Tibial artery (tissue), 4 donors: ENCODE measurements around the gene DHX30.
"Not testable (repeated sequence)": the region's sequence is repeated elsewhere in the genome, so short reads cannot be mapped to it uniquely, and the experiment has no call there.

Experiments
- DNase-seq, 2 donors: peaks; one replicate each; pipeline ENCODE4 v3.0.0-alpha.2; 2019
- H3K27ac ChIP-seq, 2 donors: fragments of 200-600 bp; sonication (generic) in 1 of 2; 1 replicate in 1 of 2; 2 replicates in 1 of 2; pipeline ENCODE4 v1.5.1; 2018 to 2019; ENCODE audit warnings: mild to moderate bottlenecking in 1 of 2
- H3K27me3 ChIP-seq, 2 donors: fragments of 200-600 bp; sonication (generic) in 1 of 2; one replicate each; pipeline versions ENCODE4 v1.5.1 to v1.6.0; 2016 to 2019
- H3K36me3 ChIP-seq, 3 donors: fragments of 200-600 bp; sonication (generic) in 2 of 3; one replicate each; pipeline ENCODE4 v1.5.1; 2016 to 2019; ENCODE audit warnings: mild to moderate bottlenecking in 2 of 3
- H3K4me1 ChIP-seq, 4 donors: fragments of 200-600 bp; sonication (generic) in 2 of 4; 1 replicate in 3 of 4; 2 replicates in 1 of 4; pipeline ENCODE4 v1.5.1; 2016 to 2019
- H3K4me3 ChIP-seq, 2 donors: fragments of 200-600 bp; sonication (generic) in 1 of 2; 1 replicate in 1 of 2; 2 replicates in 1 of 2; pipeline ENCODE4 v1.5.1; 2018 to 2019; ENCODE audit warnings: mild to moderate bottlenecking in 2 of 2
- H3K9me3 ChIP-seq, 3 donors: fragments of 200-600 bp; sonication (generic) in 1 of 3; one replicate each; pipeline ENCODE4 v1.5.1; 2016 to 2019
- CTCF ChIP-seq, 2 experiments: fragments of 200-600 bp in 1 of 2; fragments of 450-650 bp in 1 of 2; IDR thresholded peaks; one replicate each; pipeline ENCODE4 v1.5.1; 2017 to 2019; ENCODE audit warnings: antibody characterized with exemption in 2 of 2, mild to moderate bottlenecking in 1 of 2, moderate library complexity in 1 of 2
- intact Hi-C: fragments of 100-400 bp; cut with DNase I; formaldehyde crosslinking; loops from one replicate; pipeline ENCODE4 v1.15.0; 2023; ENCODE audit warnings: low total_unique reads

The DHX30 gene

DNA sequence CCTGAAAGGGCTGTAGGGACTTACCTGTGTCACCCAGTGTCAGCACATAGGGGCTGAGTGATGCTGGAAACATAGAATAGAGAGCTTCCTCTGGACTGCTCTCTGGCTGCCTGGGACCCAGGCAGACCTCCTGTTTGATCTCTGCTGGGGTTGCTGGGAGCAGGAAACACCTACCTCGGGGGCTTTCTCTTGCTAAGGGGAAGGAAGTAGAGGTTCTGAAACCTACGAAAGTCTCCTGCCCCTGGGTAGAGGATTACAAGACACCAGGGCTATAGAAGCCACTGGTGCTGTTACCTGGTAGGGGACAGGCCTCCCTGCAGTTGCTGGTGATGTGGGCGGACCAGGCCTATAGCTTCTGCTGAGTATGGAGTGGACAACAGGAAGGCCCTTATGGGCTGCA lies 81.7 kb downstream of the DHX30 start:
- H3K27me3 ChIP-seq, result no peaks in the 10 kb centered on the region
- no peak for TF ChIP-seq CTCF (IDR thresholded peaks at IDR 0.05)
- intact Hi-C loops, result no loop called here

DNA sequence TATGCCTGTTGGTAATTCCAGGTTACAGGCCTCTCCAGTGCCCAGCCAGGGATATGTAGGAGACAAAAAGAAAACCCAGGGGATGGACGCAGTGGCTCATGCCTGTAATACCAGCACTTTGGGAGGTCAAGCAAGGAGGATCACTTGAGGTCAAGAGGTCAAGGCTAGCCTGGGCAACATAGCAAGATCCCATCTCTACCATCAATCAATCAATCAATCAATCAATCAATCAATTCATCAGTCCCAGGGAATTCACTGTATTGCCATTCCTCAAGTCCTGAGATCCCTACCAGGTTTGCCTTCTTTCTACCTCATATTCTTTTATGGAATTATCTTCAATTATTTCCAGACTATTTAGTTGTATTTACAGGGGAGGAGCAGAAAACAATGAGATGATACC lies 82.2 kb downstream of the DHX30 start:
- no peak overlapping the region for H3K27ac ChIP-seq
- no peak overlapping the region for H3K4me3 ChIP-seq
- no peak for TF ChIP-seq CTCF (IDR thresholded peaks at IDR 0.05)
- DNase-seq, result no peak
- no peaks in the 10 kb centered on the region for H3K27me3 ChIP-seq
- H3K4me1 ChIP-seq, result peaks cover 0 to 11% (median 2%) of the 10 kb centered on the region in 4 donors
- no peaks in the 10 kb centered on the region for H3K9me3 ChIP-seq
- intact Hi-C loops, result no loop called here
- peaks cover 4 to 24% (median 10%) of the 10 kb centered on the region in 3 donors for H3K36me3 ChIP-seq

More for the DNA sequence above, 81.7 kb downstream of the DHX30 start:
- H3K4me3 ChIP-seq, result no peak overlapping the region
- peaks cover 0 to 6% (median 0%) of the 10 kb centered on the region in 4 donors for H3K4me1 ChIP-seq
- no peak for DNase-seq
- H3K36me3 ChIP-seq, result peaks cover 4 to 24% (median 10%) of the 10 kb centered on the region in 3 donors
- H3K9me3 ChIP-seq, result no peaks in the 10 kb centered on the region
- H3K27ac ChIP-seq, result no peak overlapping the region

DNA sequence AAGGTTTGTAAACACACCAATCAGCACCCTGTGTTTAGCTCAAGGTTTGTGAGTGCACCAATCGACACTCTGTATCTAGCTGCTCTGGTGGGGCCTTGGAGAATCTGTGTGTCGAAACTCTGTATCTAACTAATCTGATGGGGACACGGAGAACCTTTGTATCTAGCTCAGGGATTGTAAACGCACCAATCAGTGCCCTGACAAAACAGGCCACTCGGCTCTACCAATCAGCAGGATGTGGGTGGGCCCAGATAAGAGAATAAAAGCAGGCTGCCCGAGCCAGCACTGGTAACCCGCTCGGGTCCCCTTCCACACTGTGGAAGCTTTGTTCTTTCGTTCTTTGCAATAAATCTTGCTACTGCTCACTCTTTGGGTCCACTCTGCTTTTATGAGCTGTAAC lies 85.1 kb downstream of the DHX30 start:
- intact Hi-C loops, H3K27ac ChIP-seq, H3K4me3 ChIP-seq, DNase-seq, H3K27me3 ChIP-seq, H3K9me3 ChIP-seq: not testable (repeated sequence)
- peaks cover 4 to 33% (median 10%) of the 10 kb centered on the region in 3 donors for H3K36me3 ChIP-seq
- peaks cover 0 to 33% (median 14%) of the 10 kb centered on the region in 4 donors for H3K4me1 ChIP-seq

DNA sequence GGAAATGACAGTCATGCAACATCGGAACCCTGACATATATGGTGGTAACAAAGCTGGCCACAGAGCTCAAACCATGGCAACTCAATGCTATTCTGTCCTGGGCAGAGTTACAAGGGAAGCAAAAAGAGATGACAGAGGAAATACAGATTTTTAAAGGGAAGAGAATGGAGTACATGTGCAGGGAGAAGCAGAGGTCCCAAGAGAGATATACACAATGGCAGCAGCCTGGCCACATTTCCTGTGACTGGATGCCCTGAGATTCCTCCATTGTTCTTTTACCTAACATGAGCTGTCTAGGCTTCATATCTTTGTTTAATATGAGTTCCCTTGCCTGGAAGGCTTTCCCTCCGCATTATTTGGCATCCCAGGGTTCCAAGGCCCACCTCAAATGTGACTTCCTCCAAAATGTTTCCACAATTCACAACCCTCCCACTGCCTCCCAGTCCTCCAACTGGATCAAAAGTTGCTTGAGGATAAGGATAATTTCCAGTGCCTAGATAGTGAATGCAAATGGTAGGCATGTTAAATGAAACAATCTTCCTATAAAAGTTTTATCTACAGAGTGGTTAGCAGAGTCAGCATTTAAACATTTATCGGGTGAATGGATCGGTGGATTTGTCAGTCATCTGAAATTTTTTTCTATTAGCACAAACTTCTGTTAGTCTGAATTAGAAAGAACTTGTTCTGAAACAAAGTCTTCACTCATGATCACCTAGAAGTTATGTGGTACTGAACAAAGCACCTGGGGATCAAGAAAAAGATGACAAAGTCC lies 86.2 kb downstream of the DHX30 start:
- no peak overlapping the region for H3K4me3 ChIP-seq
- intact Hi-C loops, result no loop called here
- H3K9me3 ChIP-seq, result no peaks in the 10 kb centered on the region
- H3K27ac ChIP-seq, result peak overlapping the region in 1 of 2 donors; percentile 61
- no peak for TF ChIP-seq CTCF (IDR thresholded peaks at IDR 0.05)
- peaks cover 4 to 37% (median 10%) of the 10 kb centered on the region in 3 donors for H3K36me3 ChIP-seq
- H3K4me1 ChIP-seq, result peaks cover 0 to 33% (median 14%) of the 10 kb centered on the region in 4 donors
- DNase-seq, result no peak
- H3K27me3 ChIP-seq, result no peaks in the 10 kb centered on the region

GRCh38 chr3:47890126-47890827 lies 87.3 kb downstream of the DHX30 start:
- DNase-seq, result no peak
- Histone ChIP-seq H3K36me3 (peaks cover 0 to 38% (median 3%) of the 10 kb centered on the region in 3 donors), H3K4me3 (no peak overlapping the region), H3K9me3 (no peaks in the 10 kb centered on the region), H3K27me3 (no peaks in the 10 kb centered on the region), H3K4me1 (peaks cover 0 to 33% (median 14%) of the 10 kb centered on the region in 4 donors), H3K27ac (peak overlapping the region; percentile 59 to 61)
- no peak for TF ChIP-seq CTCF (IDR thresholded peaks at IDR 0.05)
- intact Hi-C loops, result no loop called here
